Upper lobe of left lung (tissue), 6 donors: ENCODE results near the gene MBNL2. TPM values are rescaled to one million over a fixed set of nuclear protein-coding genes. Genes with fewer than 3 reads are reported as not detected.

Experiments used
- ATAC-seq, 2 donors: fragments of 200-7000 bp; cut with Tn5 transposase; one replicate each; pipeline ENCODE4 v1.9.1; 2022; ENCODE audit warnings: mild to moderate bottlenecking in 2 of 2, moderate library complexity in 2 of 2; ENCODE audit not compliant: low FRiP score in 2 of 2
- DNase-seq, 2 donors: peaks; one replicate each; pipeline ENCODE4 v3.0.0-alpha.2; 2019 to 2020
- H3K27ac ChIP-seq, 4 donors: fragments of 200-600 bp; sonication (generic); one replicate each; pipeline ENCODE4 v1.5.1; 2016 to 2019
- H3K27me3 ChIP-seq, 4 donors: fragments of 200-600 bp; sonication (generic); one replicate each; pipeline ENCODE4 v1.5.1; 2017 to 2019
- H3K36me3 ChIP-seq, 4 donors: fragments of 200-600 bp; sonication (generic); one replicate each; pipeline ENCODE4 v1.5.1; 2016 to 2019
- H3K4me1 ChIP-seq, 4 donors: fragments of 200-600 bp; sonication (generic); one replicate each; pipeline ENCODE4 v1.5.1; 2018 to 2019
- H3K4me3 ChIP-seq, 4 donors: fragments of 200-600 bp; sonication (generic); one replicate each; pipeline ENCODE4 v1.5.1; 2017 to 2019; ENCODE audit warnings: mild to moderate bottlenecking in 2 of 4, moderate library complexity in 1 of 4
- H3K9me3 ChIP-seq, 4 donors: fragments of 200-600 bp; sonication (generic); one replicate each; pipeline ENCODE4 v1.5.1; 2018 to 2019
- EP300 ChIP-seq, 4 donors: sonication (generic); formaldehyde crosslinking; IDR thresholded peaks; one replicate each; pipeline ENCODE4 v1.5.1; 2017; ENCODE audit warnings: antibody characterized with exemption in 4 of 4, control low read depth in 2 of 4
- POLR2A ChIP-seq, 4 donors: fragments of 450-650 bp; IDR thresholded peaks; one replicate each; pipeline ENCODE4 v1.5.1; 2016 to 2017; ENCODE audit warnings: antibody characterized with exemption in 4 of 4, mild to moderate bottlenecking in 2 of 4
- POLR2AphosphoS5 ChIP-seq, 2 donors: sonication (generic); formaldehyde crosslinking; IDR thresholded peaks; one replicate each; pipeline ENCODE4 v1.5.1; 2017; ENCODE audit warnings: antibody characterized with exemption in 2 of 2
- WGBS, 2 donors: methylation state at CpG; one replicate each; pipeline ENCODE4 v1.1.5; 2017 to 2018; 5-methylcytosine and 5-hydroxymethylcytosine counted together
- total RNA-seq, 6 donors: library from RNA; depleted of rRNA in 4 of 6; stranded (reverse); fragments of >200 nt in 4 of 6; gene quantifications; one replicate each; pipeline versions ENCODE4 v1.1.0 to v1.2.1, GENCODE V29; 2016 to 2021
- TF ChIP-seq, protein P1 (sequence below), 6 experiments: fragments of 450-650 bp in 4 of 6; fragments of 200-600 bp in 2 of 6; sonication (generic) in 2 of 6; IDR thresholded peaks; one replicate each; pipeline ENCODE4 v1.5.1; 2016 to 2019; ENCODE audit warnings: antibody characterized with exemption in 6 of 6
- donor health status: DM: no; HTN: no; CAD: no; lungs with moderate emphysema.
- donor health status: DM: no; HTN: yes; CAD: no; lungs with severe emphysema.

The MBNL2 gene
- total RNA-seq, 6 donors from 2014 or later = 40.9 to 78.4 (median 51.3) TPM

DNA sequence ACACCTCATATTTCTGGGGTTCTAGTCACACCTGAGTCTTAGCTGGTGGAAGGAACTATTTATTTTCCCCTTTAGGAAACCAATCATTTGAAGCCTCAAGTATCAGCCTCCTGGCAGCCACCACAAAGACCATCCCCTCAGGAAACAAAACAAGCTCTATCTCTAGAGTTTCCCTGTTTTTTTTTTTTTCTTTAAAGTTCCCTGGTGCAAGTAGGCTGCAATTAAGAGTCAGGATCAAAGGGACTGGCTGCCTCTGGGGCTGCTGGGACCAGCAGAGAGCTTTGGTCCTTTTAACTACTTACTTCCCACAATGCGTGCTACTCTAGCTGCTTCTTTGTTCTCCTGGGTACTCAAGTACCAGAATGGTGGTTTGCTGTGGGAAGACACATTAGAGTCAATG is 11.4 kb downstream of the MBNL2 start:
- 96 to 100% methylated on average over 1 of the region's 1 CpG for WGBS, 2 donors
- H3K4me1 ChIP-seq = peaks cover 55 to 75% (median 66%) of the 10 kb centered on the region in 4 donors
- no peak for DNase-seq

DNA sequence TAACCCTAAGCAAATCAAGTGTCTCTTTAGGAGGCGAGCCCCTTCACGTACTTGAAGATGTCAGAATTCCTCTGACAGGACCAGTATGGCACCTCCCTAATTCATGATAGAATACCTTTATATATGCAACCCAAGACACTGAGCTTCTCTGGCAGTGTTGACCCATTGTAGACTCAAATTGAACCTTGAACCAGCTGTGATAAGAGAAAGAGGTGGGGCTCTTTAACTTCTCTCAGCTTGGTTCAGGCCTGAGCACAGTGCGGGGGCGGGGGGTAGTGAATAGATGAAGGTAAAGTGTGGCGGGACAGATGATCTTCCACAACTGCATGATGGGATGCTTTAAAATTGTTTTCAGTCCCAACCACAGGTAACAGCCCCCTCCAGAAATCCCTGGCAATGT is 12.1 kb downstream of the MBNL2 start:
- no peak for TF ChIP-seq POLR2A (IDR thresholded peaks at IDR 0.05)
- TF ChIP-seq, protein P1, sequence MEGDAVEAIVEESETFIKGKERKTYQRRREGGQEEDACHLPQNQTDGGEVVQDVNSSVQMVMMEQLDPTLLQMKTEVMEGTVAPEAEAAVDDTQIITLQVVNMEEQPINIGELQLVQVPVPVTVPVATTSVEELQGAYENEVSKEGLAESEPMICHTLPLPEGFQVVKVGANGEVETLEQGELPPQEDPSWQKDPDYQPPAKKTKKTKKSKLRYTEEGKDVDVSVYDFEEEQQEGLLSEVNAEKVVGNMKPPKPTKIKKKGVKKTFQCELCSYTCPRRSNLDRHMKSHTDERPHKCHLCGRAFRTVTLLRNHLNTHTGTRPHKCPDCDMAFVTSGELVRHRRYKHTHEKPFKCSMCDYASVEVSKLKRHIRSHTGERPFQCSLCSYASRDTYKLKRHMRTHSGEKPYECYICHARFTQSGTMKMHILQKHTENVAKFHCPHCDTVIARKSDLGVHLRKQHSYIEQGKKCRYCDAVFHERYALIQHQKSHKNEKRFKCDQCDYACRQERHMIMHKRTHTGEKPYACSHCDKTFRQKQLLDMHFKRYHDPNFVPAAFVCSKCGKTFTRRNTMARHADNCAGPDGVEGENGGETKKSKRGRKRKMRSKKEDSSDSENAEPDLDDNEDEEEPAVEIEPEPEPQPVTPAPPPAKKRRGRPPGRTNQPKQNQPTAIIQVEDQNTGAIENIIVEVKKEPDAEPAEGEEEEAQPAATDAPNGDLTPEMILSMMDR (IDR thresholded peaks at IDR 0.05) = no peak
- no peak for ATAC-seq
- Histone ChIP-seq H3K27ac (peak overlapping the region in 1 of 4 donors; percentile 45), H3K4me1 (peaks cover 54 to 81% (median 66%) of the 10 kb centered on the region in 4 donors), H3K36me3 (no peaks in the 10 kb centered on the region), H3K9me3 (no peaks in the 10 kb centered on the region), H3K4me3 (no peak overlapping the region), H3K27me3 (no peaks in the 10 kb centered on the region)
- WGBS, 2 donors = 91% methylated on average over 5 of the region's 5 CpGs
- DNase-seq = no peak

More for the DNA sequence above, 11.4 kb downstream of the MBNL2 start:
- no peak for TF ChIP-seq EP300 (IDR thresholded peaks at IDR 0.05)
- no peak for TF ChIP-seq POLR2AphosphoS5 (IDR thresholded peaks at IDR 0.05)
- TF ChIP-seq, protein P1 (IDR thresholded peaks at IDR 0.05) = no peak
- no peak for TF ChIP-seq POLR2A (IDR thresholded peaks at IDR 0.05)
- H3K4me3 ChIP-seq = no peak overlapping the region
- no peaks in the 10 kb centered on the region for H3K27me3 ChIP-seq
- H3K27ac ChIP-seq = peak overlapping the region in 1 of 4 donors; percentile 45
- no peak for ATAC-seq
- no peaks in the 10 kb centered on the region for H3K36me3 ChIP-seq
- no peaks in the 10 kb centered on the region for H3K9me3 ChIP-seq

DNA sequence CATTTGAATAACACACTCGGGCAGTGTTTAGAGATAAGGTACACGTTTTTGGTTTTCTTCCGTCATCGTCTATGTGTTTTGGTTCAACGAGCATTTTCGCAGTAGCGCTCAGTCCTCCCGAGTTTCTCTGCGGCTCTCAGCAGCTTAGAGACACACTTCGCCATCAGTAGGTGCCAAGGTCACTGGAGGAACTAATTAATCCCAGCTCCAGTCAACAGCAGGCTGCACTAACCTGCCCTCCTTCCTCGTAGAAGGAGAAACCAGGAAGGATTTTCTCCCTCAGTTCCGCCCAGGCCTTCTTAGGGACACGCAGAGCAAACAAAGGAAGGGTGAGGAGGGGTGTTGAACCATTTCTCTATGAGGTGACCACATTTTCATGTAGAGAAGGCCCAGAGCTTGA is 12.6 kb downstream of the MBNL2 start:
- WGBS, 2 donors = 63 to 71% methylated on average over 11 to 13 of the region's 13 CpGs
- Histone ChIP-seq H3K9me3 (no peaks in the 10 kb centered on the region), H3K36me3 (no peaks in the 10 kb centered on the region), H3K27me3 (no peaks in the 10 kb centered on the region), H3K4me3 (no peak overlapping the region), H3K4me1 (peaks cover 58 to 81% (median 66%) of the 10 kb centered on the region in 4 donors), H3K27ac (peak overlapping the region in 3 of 4 donors; percentile 17 to 46 (median 45))
- TF ChIP-seq EP300 (IDR thresholded peaks at IDR 0.05) (no peak), POLR2A (IDR thresholded peaks at IDR 0.05) (no peak), POLR2AphosphoS5 (IDR thresholded peaks at IDR 0.05) (no peak)
- TF ChIP-seq, protein P1 (IDR thresholded peaks at IDR 0.05) = no peak
- ATAC-seq = peak in 1 of 2 donors; percentile 62
- peak in 1 of 2 donors; percentile 69 for DNase-seq

DNA sequence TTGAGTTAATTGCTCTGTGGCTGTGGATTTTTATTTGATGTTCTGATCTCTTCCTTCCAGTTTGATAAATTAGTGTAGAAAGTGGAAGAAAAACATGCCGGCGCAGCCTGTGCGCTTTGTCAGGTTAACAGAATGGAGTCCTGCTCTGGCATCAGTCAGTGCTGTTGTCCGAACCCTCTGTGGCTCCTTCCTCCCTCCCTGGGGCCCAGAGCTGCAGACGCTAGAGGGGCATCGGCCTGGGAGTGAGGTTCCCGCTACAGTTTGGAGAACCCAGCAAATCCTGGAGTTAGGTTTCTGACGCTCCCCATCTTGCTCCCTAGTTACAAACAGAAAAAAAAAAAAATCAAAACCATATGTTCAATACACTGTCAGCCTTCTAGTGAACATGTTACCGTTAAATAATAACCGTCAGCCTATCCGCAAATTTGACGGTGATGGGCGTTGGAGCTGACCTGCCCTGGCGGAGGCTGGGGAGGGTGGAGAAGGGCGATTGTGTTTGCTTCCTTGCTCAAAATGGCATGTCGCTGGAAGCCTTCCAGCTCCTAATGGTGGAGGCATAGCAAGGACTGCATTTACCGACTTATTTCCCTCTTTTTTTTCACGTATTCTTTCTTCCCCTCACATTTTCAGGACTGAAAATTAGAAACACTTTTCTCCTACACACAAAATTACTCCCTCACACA is 13.6 kb downstream of the MBNL2 start:
- WGBS, 2 donors = 64 to 72% methylated on average over 18 of the region's 18 CpGs
- peak overlapping the region in 1 of 4 donors; percentile 5 for H3K4me3 ChIP-seq
- no peak for ATAC-seq

More for the DNA sequence above, 13.6 kb downstream of the MBNL2 start:
- H3K36me3 ChIP-seq = no peaks in the 10 kb centered on the region
- no peaks in the 10 kb centered on the region for H3K27me3 ChIP-seq
- no peaks in the 10 kb centered on the region for H3K9me3 ChIP-seq
- no peak for DNase-seq
- H3K4me1 ChIP-seq = peaks cover 67 to 84% (median 74%) of the 10 kb centered on the region in 4 donors
- TF ChIP-seq, protein P1 (IDR thresholded peaks at IDR 0.05) = no peak
- H3K27ac ChIP-seq = peak overlapping the region in 3 of 4 donors; percentile 28 to 46 (median 45)
